Transverse colon (tissue), 4 donors: Measurements from ENCODE around the gene SPTBN1. TPM values are rescaled to one million over a fixed set of nuclear protein-coding genes. Genes with fewer than 3 reads are reported as not detected.
A peak's percentile ranks its signal among the peaks of the same experiment; 100 is the strongest.

Source experiments
- DNase-seq: peaks from one replicate; pipeline ENCODE4 v3.0.0-alpha.2; 2019
- H3K27ac ChIP-seq, 4 donors: fragments of 200-600 bp; sonication (generic); 2 replicates each; pipeline ENCODE4 v1.5.1; 2016 to 2018; ENCODE audit warnings: inconsistent platforms in 4 of 4
- H3K27me3 ChIP-seq: fragments of 200-600 bp; sonication (generic); 2 replicates; pipeline ENCODE4 v1.5.1; 2017; ENCODE audit warnings: inconsistent platforms
- H3K36me3 ChIP-seq, 4 donors: fragments of 200-600 bp; sonication (generic); 2 replicates each; pipeline ENCODE4 v1.5.1; 2017 to 2019; ENCODE audit warnings: inconsistent platforms in 4 of 4
- H3K4me1 ChIP-seq, 4 donors: fragments of 200-600 bp; sonication (generic); 2 replicates each; pipeline ENCODE4 v1.5.1; 2017 to 2020; ENCODE audit warnings: inconsistent platforms in 4 of 4
- H3K4me3 ChIP-seq, 4 donors: fragments of 200-600 bp; sonication (generic); 1 replicate in 1 of 4; 2 replicates in 3 of 4; pipeline versions ENCODE4 v1.5.1 to v1.6.1; 2017 to 2019; ENCODE audit warnings: inconsistent platforms in 4 of 4
- H3K9me3 ChIP-seq, 2 donors: fragments of 200-600 bp; sonication (generic); 2 replicates each; pipeline ENCODE4 v1.5.1; 2017 to 2019; ENCODE audit warnings: inconsistent platforms in 2 of 2
- CTCF ChIP-seq, 5 experiments: fragments of 200-600 bp in 3 of 5; fragments of 450-650 bp in 2 of 5; sonication (generic) in 3 of 5; IDR thresholded peaks; 1 replicate in 2 of 5; 2 replicates in 3 of 5; pipeline ENCODE4 v1.5.1; 2016 to 2017; ENCODE audit warnings: antibody characterized with exemption in 5 of 5, inconsistent platforms in 3 of 5, mild to moderate bottlenecking in 2 of 5, moderate library complexity in 1 of 5
- EP300 ChIP-seq: sonication (generic); formaldehyde crosslinking; IDR thresholded peaks from one replicate; pipeline ENCODE4 v1.6.1; 2017; ENCODE audit warnings: antibody characterized with exemption, low read depth
- POLR2A ChIP-seq: fragments of 450-650 bp; IDR thresholded peaks from one replicate; pipeline ENCODE4 v1.6.1; 2016; ENCODE audit warnings: antibody characterized with exemption, mild to moderate bottlenecking, moderate library complexity
- POLR2AphosphoS5 ChIP-seq, 3 donors: sonication (generic); formaldehyde crosslinking; IDR thresholded peaks; one replicate each; pipeline ENCODE4 v1.6.1; 2016; ENCODE audit warnings: antibody characterized with exemption in 3 of 3
- WGBS, 2 donors: methylation state at CpG; one replicate each; pipeline ENCODE4 v1.1.5; 2018; ENCODE audit warnings: low coverage in 1 of 2; 5-methylcytosine and 5-hydroxymethylcytosine counted together
- in situ Hi-C, 4 donors: fragments of 200-750 bp; cut with MboI; loops; one replicate each; pipeline versions ENCODE4 v1.15.0 to v1.15.1; 2017; ENCODE audit warnings: low sequenced_read_pairs in 3 of 4, low pct_ligation_motif_present in 1 of 4, low pct_unique_long_range_greater_than_20kb in 1 of 4
- intact Hi-C: fragments of 100-400 bp; cut with DNase I; formaldehyde crosslinking; loops from one replicate; pipeline ENCODE4 v1.15.1; 2023; ENCODE audit warnings: low total_unique reads
- total RNA-seq, 4 donors: library from RNA; depleted of rRNA; stranded (reverse); fragments of >200 nt; gene quantifications; one replicate each; pipeline ENCODE4 v1.1.0, GENCODE V29; 2016

Gene SPTBN1
- total RNA-seq, 4 donors from 2014 or later: 269 to 301 (median 285) TPM

GRCh38 chr2:54636415-54637139, 180.4 kb downstream of the SPTBN1 start:
- Histone ChIP-seq H3K4me3 (no peak overlapping the region), H3K4me1 (peaks cover 11 to 46% (median 16%) of the 10 kb centered on the region in 4 donors), H3K27me3 (no peaks in the 10 kb centered on the region), H3K36me3 (peaks cover 0 to 43% (median 18%) of the 10 kb centered on the region in 4 donors), H3K27ac (peak overlapping the region in 3 of 4 donors; percentile 61 to 78 (median 68)), H3K9me3 (no peaks in the 10 kb centered on the region)
- TF ChIP-seq POLR2A: no peak
- no peak for TF ChIP-seq EP300
- no peak for TF ChIP-seq CTCF (IDR thresholded peaks at IDR 0.05)
- TF ChIP-seq POLR2AphosphoS5 (IDR thresholded peaks at IDR 0.05): no peak
- DNase-seq: no peak
- intact Hi-C loops: no loop called here
- in situ Hi-C loops: loop anchor here in 1 of 4 donors (25.0 kb wide), 1 partner anchor 124 kb away; no protein-coding TSS in a partner anchor
- WGBS, 2 donors: 85 to 92% methylated on average over 5 to 9 of the region's 9 CpGs

GRCh38 chr2:54638103-54638502, 182.0 kb downstream of the SPTBN1 start:
- intact Hi-C loops: no loop called here
- H3K27ac ChIP-seq: no peak overlapping the region
- in situ Hi-C loops: loop anchor here in 1 of 4 donors (25.0 kb wide), 1 partner anchor 126 kb away; no protein-coding TSS in a partner anchor

GRCh38 chr2:54638774-54639187, 182.7 kb downstream of the SPTBN1 start:
- in situ Hi-C loops: loop anchor here in 1 of 4 donors (25.0 kb wide), 1 partner anchor 126 kb away; no protein-coding TSS in a partner anchor
- H3K27ac ChIP-seq: peak overlapping the region in 2 of 4 donors; percentile 19 to 20

More at GRCh38 chr2:54638103-54638502, 182.0 kb downstream of the SPTBN1 start:
- Histone ChIP-seq H3K9me3 (no peaks in the 10 kb centered on the region), H3K4me3 (no peak overlapping the region), H3K4me1 (peaks cover 11 to 48% (median 16%) of the 10 kb centered on the region in 4 donors), H3K27me3 (no peaks in the 10 kb centered on the region), H3K36me3 (peaks cover 0 to 31% (median 11%) of the 10 kb centered on the region in 4 donors)
- 82 to 85% methylated on average over 3 of the region's 3 CpGs for WGBS, 2 donors
- no peak for TF ChIP-seq CTCF (IDR thresholded peaks at IDR 0.05)
- DNase-seq: no peak

More at GRCh38 chr2:54638774-54639187, 182.7 kb downstream of the SPTBN1 start:
- 68 to 86% methylated on average over 4 to 7 of the region's 7 CpGs for WGBS, 2 donors
- no peak overlapping the region for H3K4me3 ChIP-seq
- no peaks in the 10 kb centered on the region for H3K9me3 ChIP-seq
- peaks cover 0 to 26% (median 12%) of the 10 kb centered on the region in 4 donors for H3K36me3 ChIP-seq
- intact Hi-C loops: no loop called here
- TF ChIP-seq POLR2A: no peak
- TF ChIP-seq EP300: no peak
- TF ChIP-seq POLR2AphosphoS5 (IDR thresholded peaks at IDR 0.05): no peak
- no peak for TF ChIP-seq CTCF (IDR thresholded peaks at IDR 0.05)
- no peaks in the 10 kb centered on the region for H3K27me3 ChIP-seq
- H3K4me1 ChIP-seq: peaks cover 11 to 48% (median 16%) of the 10 kb centered on the region in 4 donors
- no peak for DNase-seq
